CD4-positive, alpha-beta T cell treated with Interleukin-17A for 4 hours (primary cell): ENCODE data around the gene HMX1.

Experiments used
- DNase-seq: peaks from one replicate; pipeline ENCODE4 v3.0.0-alpha.2; 2020; ENCODE audit warnings: mixed read lengths

The HMX1 gene

GRCh38 chr4:8867624-8868320, 3.9 kb downstream of the HMX1 start:
- no peak for DNase-seq

DNA sequence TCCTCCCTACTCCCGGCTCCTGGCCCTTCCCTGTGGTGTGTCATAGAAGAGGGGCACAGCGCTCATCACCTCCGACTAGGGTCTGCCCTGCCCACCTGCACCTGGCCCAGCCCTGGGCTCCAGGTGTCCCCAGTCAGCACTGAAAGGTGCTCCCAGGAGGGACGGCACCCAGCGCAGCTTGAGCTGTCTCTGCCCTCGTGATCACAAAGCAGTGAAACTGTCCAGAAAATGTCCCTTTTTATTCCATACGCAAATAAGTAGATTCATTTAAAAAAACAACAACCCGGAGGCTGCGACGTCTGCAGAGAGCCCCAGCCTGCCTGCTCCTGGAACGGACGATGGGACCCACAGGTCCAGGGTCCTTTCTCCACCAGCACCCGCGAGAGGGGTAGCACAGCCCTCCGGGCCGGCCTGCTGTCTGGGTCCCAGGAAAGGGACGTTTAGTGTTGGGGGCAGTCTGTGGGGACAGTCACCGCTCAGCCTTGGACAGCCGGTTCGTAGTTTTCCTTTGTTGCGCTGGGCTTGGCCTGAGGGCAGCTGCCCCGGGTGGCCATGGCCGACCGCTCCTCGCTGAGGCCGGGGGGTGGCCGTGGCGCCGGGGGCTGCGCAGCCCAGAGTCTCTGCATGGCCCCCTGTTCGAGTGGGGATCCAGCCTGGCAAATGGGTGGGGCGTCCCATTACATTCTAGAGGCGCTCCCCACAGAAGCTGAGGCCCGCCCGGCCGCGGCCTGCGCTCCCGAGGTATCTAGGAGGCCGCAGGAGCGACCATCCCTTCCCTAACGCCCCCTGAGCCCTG, 4.6 kb downstream of the HMX1 start:
- no peak for DNase-seq

GRCh38 chr4:8866421-8866820, 5.2 kb downstream of the HMX1 start:
- DNase-seq, result no peak

- DNase-seq, result no peak
These were observed 5.8 kb downstream of the HMX1 start for GRCh38 chr4:8865681-8866310.

GRCh38 chr4:8864912-8865680, 6.5 kb downstream of the HMX1 start:
- no peak for DNase-seq

GRCh38 chr4:8863686-8864682, 7.7 kb downstream of the HMX1 start:
- no peak for DNase-seq

DNA sequence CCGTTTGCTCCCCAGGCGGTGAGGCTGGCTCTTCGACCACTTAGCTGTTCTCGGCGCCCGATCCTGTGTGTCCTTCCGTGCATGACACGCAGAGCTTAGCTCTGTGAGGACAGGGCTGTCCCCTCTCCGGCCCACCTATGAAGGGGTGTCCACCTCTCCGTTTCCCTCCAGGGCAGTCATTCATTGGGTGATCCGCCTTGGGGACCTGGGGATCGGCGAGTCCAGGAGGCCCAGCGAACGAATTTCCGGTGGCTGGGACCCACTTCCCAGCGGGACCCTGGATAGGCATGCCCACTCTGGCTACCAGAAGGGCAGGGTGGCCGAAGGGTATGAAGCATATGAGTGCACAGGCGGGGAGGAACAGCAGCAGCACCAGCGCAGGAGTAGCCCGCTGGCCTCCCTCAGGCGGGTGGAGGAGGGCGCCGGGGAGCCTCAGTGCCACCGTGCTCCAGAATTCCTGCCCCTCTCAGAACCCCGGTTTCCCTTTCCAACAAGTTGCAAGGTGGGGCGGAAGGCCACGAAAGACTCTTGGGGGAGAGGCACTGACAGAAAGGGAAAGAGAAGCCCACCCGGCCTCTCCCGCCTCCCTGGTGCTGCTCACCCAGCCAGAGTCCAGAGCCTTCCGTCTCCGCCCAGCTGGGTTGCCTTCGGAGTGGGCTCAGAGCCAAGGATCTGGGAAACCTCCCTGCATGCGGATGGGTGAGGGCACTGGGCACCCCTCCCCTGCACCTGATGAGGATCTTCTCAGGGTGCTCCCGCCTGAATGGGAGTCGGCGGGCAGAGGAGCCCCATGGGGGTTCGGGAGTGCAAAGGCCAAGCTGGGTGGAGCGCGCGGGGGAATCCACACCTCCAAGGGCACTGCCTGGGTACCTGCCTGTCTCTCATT, 8.6 kb downstream of the HMX1 start:
- DNase-seq, result no peak

GRCh38 chr4:8862334-8862733, 9.3 kb downstream of the HMX1 start:
- DNase-seq, result no peak

DNA sequence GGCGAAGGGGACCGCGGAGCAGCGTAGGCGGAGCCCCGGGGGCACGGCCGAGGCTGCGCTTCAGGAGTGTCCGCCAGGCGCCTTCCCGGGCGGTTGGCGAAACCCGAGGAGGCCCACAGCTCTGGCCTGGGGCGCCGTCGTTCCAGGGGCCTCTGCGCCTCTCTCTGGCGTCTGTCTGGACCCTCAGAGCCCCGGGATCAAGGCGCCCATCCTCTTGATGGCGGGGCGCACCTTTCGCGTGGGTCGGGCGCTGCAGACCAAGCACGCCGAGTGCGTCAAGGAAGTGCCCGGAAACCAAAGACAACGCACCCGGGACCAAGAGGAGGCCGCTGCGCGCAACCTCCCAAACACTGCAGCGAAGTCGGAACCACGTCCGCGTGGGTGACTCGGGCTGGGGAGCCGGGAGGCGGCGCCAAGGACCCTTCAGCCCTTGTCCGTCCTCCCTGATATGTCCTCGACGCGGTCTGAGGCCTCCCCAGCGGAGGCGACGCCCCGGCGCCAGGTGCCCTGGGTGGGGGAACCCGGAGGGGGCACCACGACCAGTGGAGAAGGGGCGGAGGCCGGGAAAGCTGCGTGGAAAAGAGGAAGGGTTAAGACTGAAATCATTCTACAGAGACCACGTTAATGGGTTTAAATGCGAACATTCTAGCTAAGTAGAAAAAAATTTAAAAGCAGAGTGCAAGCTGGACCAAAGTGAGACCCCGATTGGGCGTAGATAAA, 9.9 kb downstream of the HMX1 start:
- no peak for DNase-seq

- DNase-seq, result no peak
These were observed 10.6 kb downstream of the HMX1 start for GRCh38 chr4:8860892-8861575.

DNA sequence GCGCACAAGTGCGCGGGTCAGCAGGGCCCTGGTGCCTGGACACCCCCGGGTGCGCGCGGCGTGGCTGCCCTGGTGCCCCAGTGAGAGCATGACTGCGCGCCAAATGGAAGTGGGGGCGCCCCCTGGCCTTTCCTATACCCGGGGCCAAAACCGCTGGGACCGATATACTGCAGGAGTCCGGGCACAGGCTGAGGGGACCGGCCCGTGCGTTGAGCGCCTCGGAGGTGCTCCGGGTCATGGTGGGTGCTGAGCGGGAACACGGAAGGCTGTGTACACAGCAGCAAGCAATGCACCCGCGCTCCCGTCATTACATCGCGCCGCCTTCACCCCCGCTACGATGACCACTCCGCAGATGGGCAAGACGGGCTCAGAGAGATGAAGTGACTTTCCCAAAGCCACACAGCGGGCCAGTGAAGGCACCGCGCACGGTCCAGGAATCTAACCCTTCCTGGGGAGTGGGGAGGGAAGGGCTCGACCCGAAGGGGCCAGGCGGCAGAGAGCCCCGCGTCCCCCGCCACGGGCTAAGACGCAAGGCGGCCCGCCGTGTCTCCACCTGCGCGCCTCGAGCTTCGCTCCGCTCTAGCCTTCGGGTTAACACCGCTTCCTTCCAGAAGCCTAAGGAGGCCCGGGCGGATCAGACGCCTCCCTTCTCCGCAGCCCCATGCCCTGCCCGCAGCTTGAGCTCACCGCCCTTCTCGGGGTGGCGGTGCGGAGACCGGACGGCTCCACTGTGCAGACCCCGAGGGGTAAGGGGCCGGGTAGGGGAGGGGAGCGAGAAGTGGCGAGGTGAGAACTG, 11.3 kb downstream of the HMX1 start:
- no peak for DNase-seq

- no peak for DNase-seq
These were observed 12.0 kb downstream of the HMX1 start for GRCh38 chr4:8859550-8860095.

DNA sequence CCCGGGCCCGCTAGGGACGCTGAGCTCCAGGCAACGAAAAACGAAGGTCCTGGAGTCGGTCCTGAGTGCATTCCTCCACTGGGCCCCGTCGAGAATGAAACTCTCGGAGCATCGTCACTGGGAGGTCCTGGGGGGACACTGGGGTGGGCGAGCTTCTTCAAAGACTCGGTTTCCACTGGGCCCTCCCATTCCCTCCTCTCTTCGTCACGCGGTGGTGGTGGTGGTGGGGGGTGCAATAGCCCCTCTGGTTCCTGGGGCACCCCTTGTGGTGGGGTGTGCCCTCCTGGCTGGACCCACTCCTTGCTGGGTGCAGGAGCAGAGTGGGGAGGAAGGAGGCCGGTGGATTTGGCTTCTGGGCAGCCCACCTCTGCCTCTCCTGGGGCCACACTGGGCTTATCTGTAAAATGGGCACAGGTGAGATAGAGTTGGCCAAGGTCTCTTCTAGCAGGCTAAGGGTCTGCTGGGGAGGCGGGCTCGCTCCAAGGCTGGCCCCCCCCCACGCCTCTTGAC, 12.9 kb downstream of the HMX1 start:
- no peak for DNase-seq

DNA sequence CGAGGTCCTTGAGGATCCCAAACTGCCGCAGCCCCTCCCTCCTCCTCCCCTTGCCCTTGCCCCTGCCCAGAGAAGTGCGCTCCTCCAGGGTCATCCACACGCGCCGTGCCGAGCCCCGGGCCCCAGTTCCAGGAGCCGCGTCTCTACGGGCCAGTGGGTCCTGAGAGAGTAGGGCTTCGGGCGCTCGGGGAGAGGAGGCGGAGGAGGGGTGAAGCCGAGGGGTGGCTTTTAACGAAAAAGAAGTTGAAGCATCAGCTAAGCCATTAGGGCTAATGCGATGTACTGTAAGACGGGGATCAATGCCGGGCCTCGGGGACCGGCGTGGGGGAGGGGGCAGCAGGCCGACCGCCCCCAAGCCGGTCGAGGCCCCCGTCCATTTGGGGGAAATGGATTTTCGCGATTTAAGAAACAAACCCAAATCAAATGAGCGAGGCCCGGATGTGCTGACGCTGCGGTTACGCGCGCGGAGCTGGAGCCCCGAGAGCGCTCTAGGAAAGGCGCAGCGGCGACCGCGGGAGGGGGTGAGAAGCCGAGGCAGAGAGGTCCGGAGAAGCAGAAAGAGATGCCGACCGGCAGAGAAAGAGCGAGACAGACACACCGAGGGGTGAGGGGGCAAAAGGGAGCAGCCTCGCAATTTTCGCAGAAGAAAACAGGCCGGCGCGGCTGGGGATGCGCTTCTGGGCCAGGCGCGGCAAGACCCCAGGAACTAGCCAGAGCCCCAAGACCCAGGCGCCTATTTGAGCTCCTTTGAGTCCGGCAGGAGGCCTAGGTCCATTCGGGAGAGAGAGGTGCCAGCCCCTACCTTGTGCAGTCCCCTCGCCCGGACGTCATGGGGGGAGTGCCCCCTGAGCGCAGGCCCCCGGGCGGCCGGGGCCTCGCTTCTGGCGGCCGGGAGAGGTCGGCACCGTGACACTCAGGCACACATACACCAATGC, 13.6 kb downstream of the HMX1 start:
- no peak for DNase-seq

- DNase-seq, result no peak
These were observed 14.6 kb downstream of the HMX1 start for GRCh38 chr4:8856835-8857621.

DNA sequence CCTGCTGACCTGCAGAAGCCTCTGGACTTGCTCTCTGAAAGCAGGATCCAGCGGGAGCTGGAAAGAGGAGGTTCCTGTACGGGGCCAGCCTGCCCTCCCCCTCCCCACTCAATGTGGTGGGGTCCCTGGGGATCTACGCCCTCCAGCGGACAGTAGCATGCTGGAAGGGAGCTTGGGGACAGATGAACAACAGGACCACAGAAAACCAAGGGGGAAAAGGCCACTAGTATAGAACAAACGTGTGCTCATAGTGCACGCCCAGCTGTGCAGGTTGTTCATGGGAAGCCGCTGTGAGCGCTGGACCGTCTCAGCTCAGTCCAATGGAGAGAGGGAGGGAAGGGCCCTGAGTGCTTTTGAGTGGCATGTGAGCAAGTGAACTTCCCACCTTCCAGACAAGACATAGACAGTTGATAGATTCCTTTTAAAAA, 15.8 kb downstream of the HMX1 start:
- DNase-seq, result no peak
